H1 (cell line): Measurements from ENCODE around the gene FOXD2. TPM values are rescaled to one million over a fixed set of nuclear protein-coding genes. Genes with fewer than 3 reads are reported as not detected.

ENCODE experiments used
- CTCF ChIA-PET: fragments of 300-600 bp; sonication (Branson Sonifier 250); formaldehyde crosslinking; loops from one replicate; lab custom pipeline; 2021; ENCODE audit not compliant: partially characterized antibody; lab: Charles Lee
- POLR2A ChIA-PET: fragments of 300-600 bp; sonication (Branson Sonifier 250); formaldehyde crosslinking; loops from one replicate; lab custom pipeline; 2021; ENCODE audit warnings: inconsistent platforms; ENCODE audit not compliant: partially characterized antibody; lab: Charles Lee
- DNase-seq, 2 experiments: peaks; one replicate each; pipeline versions ENCODE4 v3.0.0 to v3.0.0-alpha.2; 2010 to 2022; ENCODE audit warnings: low spot score in 2 of 2, low read depth in 1 of 2, mixed read lengths in 1 of 2
- FAIRE-seq: peaks from 2 replicates; lab custom pipeline; 2011; peaks lifted over from hg19 to GRCh38; lab: Jason Lieb, UNC
- H2AFZ ChIP-seq: 2 replicates; pipeline ENCODE4 v1.8.1; 2012; ENCODE audit warnings: low read length, inconsistent platforms
- H2AK5ac ChIP-seq: 2 replicates; pipeline ENCODE4 v1.6.1; 2013; ENCODE audit warnings: low read depth, low read length
- H2BK120ac ChIP-seq: replicated peaks from 2 replicates; pipeline ENCODE3; 2013; ENCODE audit warnings: low read depth, low read length, inconsistent platforms
- H2BK12ac ChIP-seq: 2 replicates; pipeline ENCODE4 v1.6.1; 2013; ENCODE audit warnings: low read depth, low read length
- H2BK15ac ChIP-seq: 2 replicates; pipeline ENCODE4 v1.6.1; 2013; ENCODE audit warnings: low read length
- H2BK20ac ChIP-seq: 2 replicates; pipeline ENCODE4 v1.6.1; 2013; ENCODE audit warnings: low read length
- H2BK5ac ChIP-seq: 2 replicates; pipeline ENCODE4 v1.6.1; 2013; ENCODE audit warnings: low read depth, low read length
- H3K14ac ChIP-seq: 2 replicates; pipeline ENCODE4 v1.6.1; 2013; ENCODE audit warnings: inconsistent platforms; ENCODE audit not compliant: insufficient read length
- H3K18ac ChIP-seq: 2 replicates; pipeline ENCODE4 v1.6.1; 2013; ENCODE audit warnings: low read length; ENCODE audit errors: extremely low read depth
- H3K23ac ChIP-seq: 2 replicates; pipeline ENCODE4 v1.6.1; 2013; ENCODE audit warnings: inconsistent platforms; ENCODE audit not compliant: insufficient read length
- H3K23me2 ChIP-seq: 2 replicates; pipeline ENCODE4 v1.6.1; 2013; ENCODE audit warnings: low read depth, low read length
- H3K27ac ChIP-seq: 2 replicates; pipeline ENCODE4 v1.6.1; 2011; ENCODE audit warnings: low read depth, low read length, inconsistent platforms
- H3K27me3 ChIP-seq, 4 experiments: replicated peaks in 1 of 4; 1 replicate in 1 of 4; 2 replicates in 3 of 4; pipeline versions ENCODE4 v1.6.1 to v1.8.1; 2011 to 2013; ENCODE audit warnings: low read length in 3 of 4, mild to moderate bottlenecking in 3 of 4, inconsistent platforms in 2 of 4, mixed read lengths in 2 of 4, moderate library complexity in 1 of 4; ENCODE audit not compliant: control insufficient read depth in 3 of 4, insufficient read depth in 3 of 4; ENCODE audit errors: extremely low read depth in 1 of 4
- H3K36me3 ChIP-seq, 4 experiments: 2 replicates each; pipeline versions ENCODE4 v1.6.1 to v1.8.1; 2011 to 2013; ENCODE audit warnings: mild to moderate bottlenecking in 4 of 4, low read length in 3 of 4, moderate library complexity in 2 of 4, control low read depth in 1 of 4, inconsistent platforms in 1 of 4; ENCODE audit not compliant: insufficient read depth in 4 of 4, control insufficient read depth in 2 of 4
- H3K4ac ChIP-seq: replicated peaks from 2 replicates; pipeline ENCODE3; 2013; ENCODE audit warnings: low read length, low read depth, mixed read lengths, inconsistent platforms; ENCODE audit not compliant: insufficient read length
- H3K4me1 ChIP-seq, 4 experiments: replicated peaks in 1 of 4; 1 replicate in 1 of 4; 2 replicates in 3 of 4; pipeline versions ENCODE4 v1.6.1 to v1.8.1; 2011 to 2013; ENCODE audit warnings: low read length in 3 of 4, inconsistent platforms in 2 of 4, mixed read lengths in 1 of 4; ENCODE audit not compliant: insufficient read depth in 4 of 4, control insufficient read depth in 3 of 4
- H3K4me2 ChIP-seq, 2 experiments: 2 replicates each; pipeline versions ENCODE4 v1.6.1 to v1.8.1; 2011 to 2013; ENCODE audit warnings: low read depth in 2 of 2, low read length in 2 of 2, control low read depth in 1 of 2, inconsistent platforms in 1 of 2, mild to moderate bottlenecking in 1 of 2; ENCODE audit not compliant: insufficient read depth in 1 of 2
- H3K4me3 ChIP-seq, 4 experiments: fragments of 200-600, 300-600 bp in 1 of 4; sonication (generic), shearing (Covaris generic), sonication (Bioruptor Twin) in 1 of 4; 2 replicates each; pipeline versions ENCODE4 v1.5.1 to v1.8.1; 2011 to 2016; ENCODE audit warnings: low read length in 4 of 4, low read depth in 3 of 4, control low read depth in 2 of 4, inconsistent platforms in 2 of 4, mild to moderate bottlenecking in 2 of 4, mixed read lengths in 1 of 4, moderate library complexity in 1 of 4; ENCODE audit not compliant: insufficient read depth in 2 of 4; ENCODE audit errors: extremely low read depth in 1 of 4
- H3K56ac ChIP-seq: replicated peaks from 2 replicates; pipeline ENCODE3; 2013; ENCODE audit warnings: low read depth, mild to moderate bottlenecking, mixed read lengths, low read length, inconsistent platforms; ENCODE audit not compliant: insufficient read length
- H3K79me1 ChIP-seq: 2 replicates; pipeline ENCODE4 v1.6.1; 2013; ENCODE audit warnings: low read depth, low read length, control low read depth
- H3K79me2 ChIP-seq, 2 experiments: 2 replicates each; pipeline versions ENCODE4 v1.6.1 to v1.8.1; 2012 to 2013; ENCODE audit warnings: low read length in 2 of 2, mild to moderate bottlenecking in 2 of 2, inconsistent platforms in 1 of 2; ENCODE audit not compliant: insufficient read depth in 2 of 2, control insufficient read depth in 1 of 2
- H3K9ac ChIP-seq, 4 experiments: replicated peaks in 1 of 4; 1 replicate in 1 of 4; 2 replicates in 3 of 4; pipeline versions ENCODE4 v1.6.1 to v1.8.1; 2011 to 2013; ENCODE audit warnings: low read depth in 3 of 4, low read length in 3 of 4, control low read depth in 2 of 4, mild to moderate bottlenecking in 2 of 4, moderate library complexity in 2 of 4, inconsistent platforms in 1 of 4; ENCODE audit errors: extremely low read depth in 1 of 4
- H3K9me3 ChIP-seq, 2 experiments: 2 replicates each; pipeline versions ENCODE4 v1.6.1 to v1.8.1; 2012 to 2013; ENCODE audit warnings: mild to moderate bottlenecking in 2 of 2, moderate library complexity in 2 of 2, control low read depth in 1 of 2, inconsistent platforms in 1 of 2, low read depth in 1 of 2, low read length in 1 of 2, mixed read lengths in 1 of 2; ENCODE audit not compliant: insufficient read depth in 2 of 2
- H4K20me1 ChIP-seq, 2 experiments: replicated peaks in 1 of 2; 2 replicates each; pipeline versions ENCODE3 to v1.8.1; 2011 to 2013; ENCODE audit warnings: inconsistent platforms in 2 of 2, low read length in 2 of 2, mild to moderate bottlenecking in 1 of 2; ENCODE audit not compliant: insufficient read depth in 2 of 2, control insufficient read depth in 1 of 2
- H4K5ac ChIP-seq: 2 replicates; pipeline ENCODE4 v1.6.1; 2013; ENCODE audit warnings: low read length, low read depth, mixed read lengths, inconsistent platforms; ENCODE audit not compliant: insufficient read length
- H4K8ac ChIP-seq: 2 replicates; pipeline ENCODE4 v1.8.0; 2013; ENCODE audit warnings: mild to moderate bottlenecking, moderate library complexity, low read length, inconsistent platforms; ENCODE audit not compliant: insufficient read depth; ENCODE audit errors: extremely low read depth
- H4K91ac ChIP-seq: replicated peaks from 2 replicates; pipeline ENCODE3; 2013; ENCODE audit warnings: low read length, mixed read lengths, inconsistent platforms; ENCODE audit not compliant: insufficient read length
- BCL11A ChIP-seq, 2 experiments: IDR thresholded peaks; one replicate each; pipeline ENCODE4 v1.6.1; 2011; ENCODE audit warnings: low read depth in 2 of 2, low read length in 2 of 2, mild to moderate bottlenecking in 2 of 2
- CBX5 ChIP-seq: fragments of 300-800, 300-1000 bp; sonication (generic); IDR thresholded peaks from 2 replicates; pipeline ENCODE4 v1.7.1; 2016; ENCODE audit warnings: antibody characterized with exemption, low read length, low read depth
- EP300 ChIP-seq, 2 experiments: IDR thresholded peaks; 1 replicate in 1 of 2; 2 replicates in 1 of 2; pipeline ENCODE4 v1.6.1; 2011 to 2012; ENCODE audit warnings: low read depth in 2 of 2, low read length in 2 of 2, mild to moderate bottlenecking in 2 of 2, borderline replicate concordance in 1 of 2, inconsistent platforms in 1 of 2, moderate library complexity in 1 of 2
- EZH2 ChIP-seq: fragments of 200-600 bp; sonication (generic); IDR thresholded peaks from 2 replicates; pipeline ENCODE4 v1.7.1; 2012; ENCODE audit warnings: low read depth, mild to moderate bottlenecking, moderate library complexity, low read length, inconsistent platforms; ENCODE audit not compliant: severe bottlenecking
- KDM1A ChIP-seq: fragments of 200-600, 300-600 bp; sonication (generic); IDR thresholded peaks from 2 replicates; pipeline ENCODE4 v1.7.1; 2016; ENCODE audit warnings: mild to moderate bottlenecking, low read length, borderline replicate concordance
- KDM4A ChIP-seq: IDR thresholded peaks from one replicate; pipeline ENCODE4 v1.7.1; 2012; ENCODE audit warnings: low read depth, mild to moderate bottlenecking, moderate library complexity, low read length, inconsistent platforms; ENCODE audit not compliant: severe bottlenecking
- POU5F1 ChIP-seq: IDR thresholded peaks from 2 replicates; pipeline ENCODE4 v1.6.1; 2011; ENCODE audit warnings: low read depth, mild to moderate bottlenecking, low read length, moderate library complexity
- SIX5 ChIP-seq: IDR thresholded peaks from 2 replicates; pipeline ENCODE4 v1.6.1; 2011; ENCODE audit warnings: mild to moderate bottlenecking, low read depth, low read length
- SP1 ChIP-seq: IDR thresholded peaks from 2 replicates; pipeline ENCODE4 v1.6.1; 2011; ENCODE audit warnings: low read depth, low read length
- SUZ12 ChIP-seq: fragments of 200-600 bp; sonication (generic); IDR thresholded peaks from 2 replicates; pipeline ENCODE4 v1.6.1; 2012; ENCODE audit warnings: mild to moderate bottlenecking, inconsistent platforms, low read length, moderate library complexity, mixed read lengths
- TCF12 ChIP-seq: IDR thresholded peaks from 2 replicates; pipeline ENCODE4 v1.6.1; 2011; ENCODE audit warnings: low read depth, mild to moderate bottlenecking, low read length
- ZNF274 ChIP-seq: IDR thresholded peaks from 2 replicates; pipeline ENCODE4 v1.7.0; 2012; ENCODE audit warnings: low read length, borderline replicate concordance; ENCODE audit errors: extremely low read depth
- WGBS, 2 experiments: shearing (Covaris generic) in 1 of 2; methylation state at CpG; one replicate each; pipeline versions ENCODE4 v1.1.6 to v1.1.7; 2013 to 2015; ENCODE audit warnings: low lambda C conversion rate in 2 of 2, mixed read lengths in 2 of 2, inconsistent platforms in 1 of 2, low coverage in 1 of 2, missing lambda C conversion rate in 1 of 2; ENCODE audit not compliant: insufficient replicate concordance in 2 of 2, insufficient coverage in 1 of 2, insufficient read length in 1 of 2; ENCODE audit errors: extremely low coverage in 1 of 2, missing lambda C conversion rate in 1 of 2; 5-methylcytosine and 5-hydroxymethylcytosine counted together
- polyA plus RNA-seq, 7 experiments: library from polyadenylated mRNA; depleted of rRNA in 3 of 7; stranded (reverse) in 5 of 7; unstranded in 2 of 7; fragments of >200 nt in 5 of 7; fragments of 200-250 nt in 2 of 7; gene quantifications; 1 replicate in 5 of 7; 2 replicates in 1 of 7; 4 replicates in 1 of 7; pipeline versions ENCODE4 v1.2.1 to v1.2.3, GENCODE V29; 2011 to 2013; ENCODE audit warnings: missing spikeins in 2 of 7, mixed read lengths in 2 of 7
- total RNA-seq: library from RNA; stranded (reverse); fragmentation: NEBNext Ultra II Directional; extraction: Animal tissue kit (Norgen Biotek cat#: 25700); gene quantifications from 2 replicates; pipeline ENCODE4 v1.2.1, GENCODE V29; 2021

The FOXD2 gene
- total and polyA plus RNA-seq, 2 of the 8 experiments (the other 6 are each of a cell fraction or from before 2014, with no cell fraction given) = not detected

DNA sequence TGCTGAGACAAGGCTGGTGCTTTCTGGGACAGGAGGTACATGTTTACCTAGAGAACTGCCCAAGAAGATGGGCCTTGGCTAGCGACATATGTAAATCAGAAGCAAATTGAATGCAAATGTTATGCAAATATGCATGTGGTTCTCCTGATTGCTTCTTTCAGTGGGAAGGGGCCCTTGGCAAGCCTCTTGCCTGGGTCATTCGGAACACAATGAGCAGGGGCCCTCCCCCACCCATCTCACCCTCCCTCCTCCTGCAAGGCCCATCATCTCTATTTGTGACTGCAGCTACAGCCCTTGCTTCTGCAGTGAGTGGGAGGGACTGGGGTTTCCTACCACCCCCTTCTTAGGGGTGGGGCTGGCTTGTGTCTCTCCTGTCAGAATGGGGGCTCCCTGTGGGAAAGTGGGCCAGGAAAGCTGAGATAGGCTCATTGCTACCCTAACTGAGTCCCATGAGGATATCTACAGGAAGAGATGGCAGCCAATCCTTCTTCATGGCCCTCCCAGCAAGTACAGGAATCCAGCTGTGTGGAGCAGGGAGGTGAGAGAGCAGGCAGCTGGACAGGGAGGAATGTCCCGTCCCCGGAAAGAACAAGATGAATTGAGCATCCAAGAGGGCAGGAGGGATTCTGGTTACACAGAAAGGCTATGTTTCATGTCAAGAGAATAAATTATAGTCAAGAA lies 31.0 kb downstream of the FOXD2 start:
- H4K91ac ChIP-seq = no peak overlapping the region
- H3K9ac ChIP-seq = no peak overlapping the region
- H4K8ac ChIP-seq = no peak overlapping the region
- DNase-seq = no peak
- no peak overlapping the region for H3K27ac ChIP-seq
- no peak for FAIRE-seq
- H3K4me2 ChIP-seq = no peak overlapping the region
- H3K14ac ChIP-seq = no peak overlapping the region
- no peaks in the 10 kb centered on the region for H3K79me2 ChIP-seq
- no peak overlapping the region for H2BK15ac ChIP-seq
- peaks cover 3% of the 10 kb centered on the region; the same call in 1 of the 2 replicates for H3K23me2 ChIP-seq
- H2AK5ac ChIP-seq = no peak overlapping the region
- peaks cover 0 to 7% (median 3%) of the 10 kb centered on the region in 4 experiments; a peak in 3 of 7 replicates for H3K4me1 ChIP-seq
- no peak overlapping the region for H4K5ac ChIP-seq
- H2AFZ ChIP-seq = no peak overlapping the region
- H3K27me3 ChIP-seq = no peaks in the 10 kb centered on the region
- no peaks in the 10 kb centered on the region for H3K9me3 ChIP-seq
- ChIA-PET CTCF (interaction anchor here (1.2 to 2.4 kb wide), 5 partner anchors 8 to 44 kb away, joined by 3 to 7 read pairs (median 4); no protein-coding TSS in a partner anchor), POLR2A (no interaction called here)
- no peak overlapping the region for H2BK120ac ChIP-seq
- H3K36me3 ChIP-seq = no peaks in the 10 kb centered on the region
- H3K79me1 ChIP-seq = no peaks in the 10 kb centered on the region
- H4K20me1 ChIP-seq = no peaks in the 10 kb centered on the region
- no peak overlapping the region for H3K18ac ChIP-seq
- no peak overlapping the region; the same call in 1 of the 2 replicates for H2BK5ac ChIP-seq
- H2BK20ac ChIP-seq = 0 out of 2 replicates have a peak overlapping the region, but pooled peaks have one; percentile 9
- H3K56ac ChIP-seq = no peak overlapping the region
- no peak overlapping the region; a peak in 1 of 8 replicates for H3K4me3 ChIP-seq
- no peak overlapping the region for H3K4ac ChIP-seq
- 68% methylated on average over 4 of the region's 4 CpGs; no CpG with 5 or more reads in 1 of the 2 experiments for WGBS, 2 experiments
- H3K23ac ChIP-seq = no peak overlapping the region
- H2BK12ac ChIP-seq = 0 out of 2 replicates have a peak overlapping the region, but pooled peaks have one; percentile 7
- TF ChIP-seq KDM4A (no peak), SP1 (no peak), TCF12 (no peak), BCL11A (IDR thresholded peaks at IDR 0.05; ENCODE audit: low read depth in 2 of 2, low read length in 2 of 2) (no peak), POU5F1 (no peak), SIX5 (no peak), EZH2 (no peak), CBX5 (no peak), EP300 (IDR thresholded peaks at IDR 0.05; ENCODE audit: borderline replicate concordance in 1 of 2, low read depth in 2 of 2, low read length in 2 of 2) (no peak), KDM1A (no peak), ZNF274 (no peak), SUZ12 (no peak)
